ENCODE measurements around the gene POLR3K. TPM values are rescaled to one million over a fixed set of nuclear protein-coding genes. Genes with fewer than 3 reads are reported as not detected.

Gene POLR3K
- total RNA-seq, 1 experiment from 2014 or later, result 40.1 TPM

- Mint-ChIP-seq H3K27me3 (ENCODE audit: low read depth) (no peaks in the 10 kb centered on the region), H3K9me3 (no peaks in the 10 kb centered on the region), H3K4me1 (peaks cover 38% of the 10 kb centered on the region), H3K36me3 (peaks cover 3% of the 10 kb centered on the region), H3K4me3 (no peak overlapping the region), H3K27ac (peak overlapping the region; percentile 45; the same call in 1 of the 2 replicates)
- ChIA-PET CTCF (interaction anchor here (1.4 to 16.9 kb wide), 4 partner anchors 25 to 113 kb away, joined by 3 to 493 read pairs (median 7); no protein-coding TSS in a partner anchor), POLR2A (interaction anchor here (1.3 kb wide), 1 partner anchor 16 kb away, joined by 4 read pairs; the partner anchor contains the start of genes POLR3K and SNRNP25)
- ATAC-seq (no peak), DNase-seq (ENCODE audit: low spot score) (no peak)
- no peak for TF ChIP-seq IRF1 (CRISPR knock-in tag; IDR thresholded peaks at IDR 0.05)
- TF ChIP-seq ZNF416 (CRISPR knock-in tag; IDR thresholded peaks at IDR 0.05), result no peak
- TF ChIP-seq OVOL2 (CRISPR knock-in tag; IDR thresholded peaks at IDR 0.05; ENCODE audit: borderline replicate concordance), result no peak
Measured at GRCh38 chr16:69181-69580, 15.8 kb upstream of the POLR3K start.

- ChIA-PET POLR2A (interaction anchor here (1.3 kb wide), 1 partner anchor 15 kb away, joined by 4 read pairs; the partner anchor contains the start of genes POLR3K and SNRNP25), CTCF (interaction anchor here (0.6 to 16.9 kb wide), 10 partner anchors 7 to 178 kb away, joined by 3 to 493 read pairs (median 8); partner anchors contain the start of gene POLR3K)
- H3K4me3 Mint-ChIP-seq, result no peak overlapping the region
- no peaks in the 10 kb centered on the region for H3K9me3 Mint-ChIP-seq
- no peaks in the 10 kb centered on the region for H3K27me3 Mint-ChIP-seq (ENCODE audit: low read depth)
- DNase-seq (ENCODE audit: low spot score) (no peak), ATAC-seq (no peak)
- TF ChIP-seq ZSCAN18 (CRISPR knock-in tag; IDR thresholded peaks at IDR 0.05) (no peak), FOXJ3 (CRISPR knock-in tag; IDR thresholded peaks at IDR 0.05; ENCODE audit: borderline replicate concordance) (no peak), TEAD1 (CRISPR knock-in tag; IDR thresholded peaks at IDR 0.05) (no peak), ZNF219 (CRISPR knock-in tag; IDR thresholded peaks at IDR 0.05; ENCODE audit: borderline replicate concordance) (no peak), IRF1 (CRISPR knock-in tag; IDR thresholded peaks at IDR 0.05) (no peak), CDX4 (CRISPR knock-in tag; IDR thresholded peaks at IDR 0.05; ENCODE audit: borderline replicate concordance) (no peak), ZNF232 (CRISPR knock-in tag; IDR thresholded peaks at IDR 0.05) (no peak), MAX (CRISPR knock-in tag; IDR thresholded peaks at IDR 0.05) (no peak), E2F5 (CRISPR knock-in tag; IDR thresholded peaks at IDR 0.05) (no peak), E2F1 (CRISPR knock-in tag; IDR thresholded peaks at IDR 0.05) (no peak), CBFB (CRISPR knock-in tag; IDR thresholded peaks at IDR 0.05; ENCODE audit: low read depth) (no peak)
- H3K4me1 Mint-ChIP-seq, result peaks cover 29% of the 10 kb centered on the region
- peaks cover 6% of the 10 kb centered on the region for H3K36me3 Mint-ChIP-seq
- peak overlapping the region; percentile 87 for H3K27ac Mint-ChIP-seq
Measured at GRCh38 chr16:67884-68789, 14.7 kb upstream of the POLR3K start.
